Measurements from ENCODE around the gene MBD2.

MBD2 gene

GRCh38 chr18:54187372-54187771 is 37.1 kb downstream of the MBD2 start:
- H3K4me3 ChIP-seq (ENCODE audit: low read depth, low read length): no peak overlapping the region
- no peak for DNase-seq (ENCODE audit: low read depth)
- no peak for TF ChIP-seq CTCF (conservative IDR thresholded peaks at IDR 0.05; ENCODE audit: low read depth, low read length)

- no peak for DNase-seq (ENCODE audit: low read depth)
- no peak overlapping the region for H3K4me3 ChIP-seq (ENCODE audit: low read depth, low read length)
- TF ChIP-seq CTCF (conservative IDR thresholded peaks at IDR 0.05; ENCODE audit: low read depth, low read length): no peak
Measured at GRCh38 chr18:54184836-54185235, 39.6 kb downstream of the MBD2 start.

DNA sequence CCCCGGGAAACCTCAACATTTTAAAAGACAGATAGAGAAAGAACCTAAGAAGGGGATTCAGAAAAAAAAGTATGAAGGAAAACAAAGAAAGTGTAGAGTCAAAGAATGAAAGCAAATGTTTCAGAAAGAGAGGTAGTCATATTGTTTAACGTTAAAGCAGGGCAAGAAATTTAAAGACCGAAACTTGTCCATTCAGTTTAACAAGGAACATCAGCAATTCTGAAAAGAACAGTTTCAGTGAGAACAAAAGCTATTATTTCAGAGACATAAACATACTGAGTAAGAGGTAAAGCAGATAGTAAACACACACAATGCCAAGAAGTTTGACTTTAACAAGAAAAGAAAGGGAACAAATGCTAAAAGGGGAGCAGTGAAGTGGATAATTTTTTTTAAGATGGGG is 41.1 kb downstream of the MBD2 start:
- no peak for TF ChIP-seq CTCF (conservative IDR thresholded peaks at IDR 0.05; ENCODE audit: low read depth, low read length)
- no peak overlapping the region for H3K4me3 ChIP-seq (ENCODE audit: low read depth, low read length)
- DNase-seq (ENCODE audit: low read depth): no peak

GRCh38 chr18:54181856-54182602 is 42.4 kb downstream of the MBD2 start:
- DNase-seq (ENCODE audit: low read depth): peak; percentile 41
- TF ChIP-seq CTCF (conservative IDR thresholded peaks at IDR 0.05; ENCODE audit: low read depth, low read length): no peak
- H3K4me3 ChIP-seq (ENCODE audit: low read depth, low read length): no peak overlapping the region

DNA sequence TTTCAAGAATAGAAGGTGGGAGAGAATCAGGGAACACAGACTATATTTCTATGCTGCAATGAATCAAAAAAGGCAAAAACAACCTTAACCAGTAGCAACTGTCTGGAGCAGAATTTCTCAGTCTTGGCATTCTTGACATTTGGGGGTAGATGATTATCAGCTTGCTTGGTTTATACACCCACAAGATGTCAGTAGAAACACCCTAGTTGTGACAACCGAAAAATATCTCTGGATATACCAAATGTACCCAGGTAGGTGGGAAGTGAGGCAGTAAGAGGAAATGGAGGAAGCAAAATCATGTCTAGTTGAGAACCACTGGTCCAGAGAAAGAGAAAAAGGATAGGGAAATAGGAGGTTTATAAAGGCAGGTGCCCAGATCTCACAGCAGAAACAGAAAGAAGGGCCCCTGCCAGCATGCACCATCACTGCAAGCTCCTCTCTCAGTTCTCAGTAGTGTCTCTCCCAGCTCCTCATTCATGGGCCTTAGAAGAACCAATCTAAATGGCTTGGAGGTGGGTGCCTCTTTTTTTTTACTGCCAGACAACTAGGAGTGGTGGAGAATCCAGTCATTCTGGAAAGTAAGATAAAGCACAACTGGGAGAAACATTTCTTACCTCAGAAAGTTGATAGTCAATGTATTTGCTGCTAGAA is 50.4 kb downstream of the MBD2 start:
- no peak overlapping the region for H3K4me3 ChIP-seq (ENCODE audit: low read depth, low read length)
- no peak for DNase-seq (ENCODE audit: low read depth)
- TF ChIP-seq CTCF (conservative IDR thresholded peaks at IDR 0.05; ENCODE audit: low read depth, low read length): no peak

- DNase-seq (ENCODE audit: low read depth): no peak
- no peak for TF ChIP-seq CTCF (conservative IDR thresholded peaks at IDR 0.05; ENCODE audit: low read depth, low read length)
- H3K4me3 ChIP-seq (ENCODE audit: low read depth, low read length): no peak overlapping the region
Measured at GRCh38 chr18:54173250-54173649, 51.2 kb downstream of the MBD2 start.

Measured in choroid plexus epithelial cell (primary cell).